ENCODE measurements around the gene PPME1.
"Not testable (repeated sequence)": the region's sequence is repeated elsewhere in the genome, so short reads cannot be mapped to it uniquely, and the experiment has no call there.

Gene PPME1

GRCh38 chr11:74170694-74171629 lies at the start of gene PPME1, which contains the start of gene C2CD3:
Gene PPME1, plus strand, starts transcription at chr11:74171289. Its CDS starts 133 bp downstream, at chr11:74171422.
Gene C2CD3, minus strand, starts transcription at chr11:74171002. Its CDS starts 210 bp downstream, at chr11:74170792.
- DNase-seq (ENCODE audit: low read depth) = peak; percentile 97

- DNase-seq (ENCODE audit: low read depth) = no peak
These were observed 49.3 kb upstream of the PPME1 start for GRCh38 chr11:74121804-74122203.

- no peak for DNase-seq (ENCODE audit: low read depth)
These were observed 48.1 kb upstream of the PPME1 start for GRCh38 chr11:74123008-74123448.

GRCh38 chr11:74129121-74129520 lies 42.0 kb upstream of the PPME1 start:
- not testable (repeated sequence) for DNase-seq (ENCODE audit: low read depth)

- DNase-seq (ENCODE audit: low read depth) = no peak
These were observed 38.3 kb upstream of the PPME1 start for GRCh38 chr11:74132833-74133232.

GRCh38 chr11:74133436-74133835 lies 37.7 kb upstream of the PPME1 start:
- no peak for DNase-seq (ENCODE audit: low read depth)

- no peak for DNase-seq (ENCODE audit: low read depth)
These were observed 36.4 kb upstream of the PPME1 start for GRCh38 chr11:74134661-74135060.

- no peak for DNase-seq (ENCODE audit: low read depth)
These were observed 35.8 kb upstream of the PPME1 start for GRCh38 chr11:74135127-74135840.

- no peak for DNase-seq (ENCODE audit: low read depth)
These were observed 33.1 kb upstream of the PPME1 start for GRCh38 chr11:74138021-74138420.

- no peak for DNase-seq (ENCODE audit: low read depth)
These were observed 32.5 kb upstream of the PPME1 start for GRCh38 chr11:74138572-74138971.

GRCh38 chr11:74139151-74139918 lies 31.8 kb upstream of the PPME1 start:
- no peak for DNase-seq (ENCODE audit: low read depth)

GRCh38 chr11:74139919-74140431 lies 31.1 kb upstream of the PPME1 start:
- DNase-seq (ENCODE audit: low read depth) = not testable (repeated sequence)

GRCh38 chr11:74141241-74141695 lies 29.8 kb upstream of the PPME1 start:
- DNase-seq (ENCODE audit: low read depth) = no peak

GRCh38 chr11:74141908-74142307 lies 29.2 kb upstream of the PPME1 start:
- DNase-seq (ENCODE audit: low read depth) = no peak

GRCh38 chr11:74142624-74143023 lies 28.5 kb upstream of the PPME1 start:
- DNase-seq (ENCODE audit: low read depth) = no peak

- DNase-seq (ENCODE audit: low read depth) = no peak
These were observed 26.5 kb upstream of the PPME1 start for GRCh38 chr11:74144592-74144991.

- no peak for DNase-seq (ENCODE audit: low read depth)
These were observed 23.7 kb upstream of the PPME1 start for GRCh38 chr11:74147199-74147929.

GRCh38 chr11:74153224-74153623 lies 17.9 kb upstream of the PPME1 start:
- no peak for DNase-seq (ENCODE audit: low read depth)

- DNase-seq (ENCODE audit: low read depth) = no peak
These were observed 16.3 kb upstream of the PPME1 start for GRCh38 chr11:74154620-74155281.

- DNase-seq (ENCODE audit: low read depth) = no peak
These were observed 13.9 kb upstream of the PPME1 start for GRCh38 chr11:74157169-74157568.

- no peak for DNase-seq (ENCODE audit: low read depth)
These were observed 11.4 kb upstream of the PPME1 start for GRCh38 chr11:74159642-74160041.

Data from stimulated activated CD4-positive, alpha-beta T cell treated with anti-CD3 and anti-CD28 coated beads, Interleukin-2, amount 100 ng/mL, for 4 hours (primary cell).